Posterior vena cava (tissue), 2 donors: ENCODE data around the gene LRBA. TPM values are rescaled to one million over a fixed set of nuclear protein-coding genes. Genes with fewer than 3 reads are reported as not detected.
"Not testable (repeated sequence)": the region's sequence is repeated elsewhere in the genome, so short reads cannot be mapped to it uniquely, and the experiment has no call there.

Experiments
- DNase-seq: peaks from one replicate; pipeline ENCODE4 v3.0.0-alpha.2; 2020; ENCODE audit warnings: low spot score
- intact Hi-C, 2 donors: fragments of 100-400 bp; cut with DNase I; formaldehyde crosslinking; loops; one replicate each; pipeline versions ENCODE4 v1.14.1 to v1.14.2; 2022 to 2023
- total RNA-seq, 2 donors: library from RNA; stranded (reverse); fragmentation: NEBNext Ultra II Directional; extraction: Animal tissue kit (Norgen Biotek cat#: 25700); gene quantifications; one replicate each; pipeline ENCODE4 v1.2.1, GENCODE V29; 2021
- donor health status: DM: yes; HTN: yes; CAD: no.
- donor health status: DM: yes; HTN: yes; CAD: no.

LRBA gene
- total RNA-seq, 2 donors from 2014 or later = 21.0 to 23.0 TPM

- intact Hi-C loops = no loop called here
- no peak for DNase-seq
Measured at GRCh38 chr4:150983851-150984250, 31.2 kb downstream of the LRBA start.

GRCh38 chr4:150982557-150983233 lies 32.4 kb downstream of the LRBA start:
- no peak for DNase-seq
- intact Hi-C loops = no loop called here

- intact Hi-C loops = no loop called here
Measured at GRCh38 chr4:150978738-150979575, 36.1 kb downstream of the LRBA start.

DNA sequence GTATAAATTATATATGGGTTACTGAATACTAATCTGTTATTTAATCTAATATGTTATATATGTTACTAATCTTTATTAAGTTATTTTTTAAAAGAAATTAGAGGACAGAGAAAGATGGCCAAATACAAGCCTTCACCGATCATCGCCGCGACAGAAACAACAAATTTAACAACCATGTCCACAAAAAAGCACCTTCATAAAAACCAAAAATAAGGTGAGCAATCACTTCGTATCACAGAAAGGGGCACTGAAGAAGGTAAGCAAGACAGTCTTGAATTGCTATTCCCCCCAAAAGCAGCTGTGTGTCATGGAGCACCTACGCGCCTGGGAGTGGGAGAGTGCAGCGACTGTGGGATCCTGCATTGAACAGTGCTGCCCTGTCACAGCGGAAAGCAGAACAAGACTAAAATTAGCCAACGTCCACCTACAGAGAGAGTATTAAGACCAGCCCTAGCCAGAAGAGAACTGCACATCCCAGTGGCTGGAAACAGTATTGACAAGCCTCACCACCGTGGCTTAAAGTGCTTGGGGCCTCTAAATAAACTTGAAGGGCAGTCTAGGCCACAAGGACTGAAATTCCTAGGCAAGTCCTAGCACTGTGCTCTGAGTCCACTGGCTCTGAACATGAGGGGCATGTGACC lies 38.5 kb downstream of the LRBA start:
- no peak for DNase-seq
- intact Hi-C loops = no loop called here

More at GRCh38 chr4:150978738-150979575, 36.1 kb downstream of the LRBA start:
- DNase-seq = no peak

- intact Hi-C loops = no loop called here
- no peak for DNase-seq
Measured at GRCh38 chr4:150974750-150975149, 40.3 kb downstream of the LRBA start.

DNA sequence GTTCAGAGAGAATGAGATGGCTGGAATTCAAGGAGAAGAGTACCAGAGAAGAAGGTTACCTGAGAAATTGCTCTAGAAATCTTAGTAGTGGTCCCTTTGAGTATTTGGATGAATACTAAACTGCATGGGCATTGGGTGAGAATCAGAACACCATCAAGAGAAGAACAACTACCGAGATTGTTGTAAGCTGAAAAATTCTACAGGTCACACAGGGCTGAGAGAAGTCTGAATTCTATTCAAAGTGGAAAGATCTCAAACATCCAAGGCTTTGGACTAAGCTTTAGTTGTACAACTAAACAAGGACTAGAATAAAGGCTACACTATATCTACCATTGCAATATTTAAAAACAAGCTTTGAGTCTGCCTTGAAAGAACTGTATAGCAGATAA lies 40.8 kb downstream of the LRBA start:
- no peak for DNase-seq
- intact Hi-C loops = no loop called here

- intact Hi-C loops = no loop called here
- no peak for DNase-seq
Measured at GRCh38 chr4:150973626-150974251, 41.3 kb downstream of the LRBA start.

- intact Hi-C loops = no loop called here
- DNase-seq = no peak
Measured at GRCh38 chr4:150972592-150972991, 42.5 kb downstream of the LRBA start.

DNA sequence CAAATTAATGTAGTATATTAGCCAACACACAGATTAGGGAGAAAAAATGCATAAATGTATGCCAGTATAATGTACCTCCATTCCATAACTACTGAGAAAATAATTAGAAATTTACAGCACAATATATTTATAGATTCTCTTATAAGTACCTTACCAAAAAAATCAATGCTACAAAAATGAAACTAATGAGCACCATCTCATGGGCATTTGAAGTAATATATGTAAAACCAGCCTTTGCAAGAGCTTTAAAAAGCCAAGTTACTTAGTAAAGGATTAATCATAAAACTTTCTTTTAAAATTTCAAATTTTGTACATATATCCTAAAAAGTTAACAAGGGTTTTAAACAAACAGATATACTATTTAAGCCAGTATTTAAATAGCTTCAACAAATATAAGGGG lies 43.2 kb downstream of the LRBA start:
- intact Hi-C loops = no loop called here

GRCh38 chr4:150970685-150971151 lies 44.4 kb downstream of the LRBA start:
- intact Hi-C loops = no loop called here
- DNase-seq = no peak

More for the DNA sequence above, 43.2 kb downstream of the LRBA start:
- DNase-seq = no peak

- intact Hi-C loops = no loop called here
- DNase-seq = no peak
Measured at GRCh38 chr4:150964754-150965153, 50.3 kb downstream of the LRBA start.

DNA sequence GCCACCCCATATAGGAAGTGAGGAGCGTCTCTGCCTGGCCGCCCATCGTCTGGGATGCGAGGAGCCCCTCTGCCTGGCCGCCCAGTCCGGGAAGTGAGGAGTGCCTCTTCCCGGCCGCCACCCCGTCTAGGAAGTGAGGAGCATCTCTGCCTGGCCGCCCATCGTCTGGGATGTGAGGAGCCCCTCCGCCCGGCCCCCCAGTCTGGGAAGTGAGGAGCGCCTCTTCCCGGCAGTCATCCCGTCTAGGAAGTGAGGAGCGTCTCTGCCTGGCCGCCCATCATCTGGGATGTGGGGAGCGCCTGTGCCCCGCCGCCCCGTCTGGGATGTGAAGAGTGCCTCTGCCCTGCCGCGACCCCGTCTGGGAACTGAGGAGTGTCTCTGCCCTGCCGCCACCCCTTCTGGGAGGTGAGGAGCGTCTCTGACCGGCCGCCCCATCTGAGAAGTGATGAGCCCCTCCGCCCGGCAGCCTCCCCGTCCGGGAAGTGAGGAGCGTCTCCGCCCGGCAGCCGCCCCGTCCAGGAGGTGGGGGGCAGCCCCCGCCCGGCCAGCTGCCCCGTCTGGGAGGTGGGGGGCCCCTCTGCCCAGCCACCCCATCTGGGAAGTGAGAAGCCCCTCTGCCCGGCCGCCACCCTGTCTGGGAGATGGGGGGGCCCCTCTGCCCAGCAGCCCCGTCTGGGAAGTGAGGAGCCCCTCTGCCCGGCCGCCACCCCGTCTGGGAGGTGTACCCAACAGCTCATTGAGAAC lies 51.3 kb downstream of the LRBA start:
- DNase-seq, intact Hi-C loops: not testable (repeated sequence)

- DNase-seq = no peak
- intact Hi-C loops = no loop called here
Measured at GRCh38 chr4:150962245-150962644, 52.8 kb downstream of the LRBA start.

DNA sequence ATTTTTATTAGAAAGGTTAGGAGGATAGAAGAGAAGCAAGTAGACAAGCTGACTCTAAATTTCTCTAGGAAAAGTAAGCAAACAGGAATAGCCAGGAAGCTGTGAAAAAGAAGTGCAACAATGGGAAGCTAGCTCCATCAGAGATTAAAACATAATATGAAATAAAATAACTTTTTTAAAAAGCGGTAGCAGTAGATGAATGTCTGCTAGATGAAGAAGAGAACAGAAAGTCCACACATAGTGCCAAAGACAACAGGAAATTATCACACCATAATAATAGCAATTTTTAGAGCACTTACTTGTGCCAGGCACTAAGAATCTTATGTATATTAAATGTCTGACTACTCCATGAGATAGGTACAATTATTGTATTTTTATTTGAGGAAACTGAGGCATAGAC lies 53.5 kb downstream of the LRBA start:
- intact Hi-C loops = no loop called here
- DNase-seq = no peak

GRCh38 chr4:150960818-150961217 lies 54.3 kb downstream of the LRBA start:
- intact Hi-C loops = no loop called here
- no peak for DNase-seq

GRCh38 chr4:150960079-150960478 lies 55.0 kb downstream of the LRBA start:
- intact Hi-C loops = no loop called here
- no peak for DNase-seq

DNA sequence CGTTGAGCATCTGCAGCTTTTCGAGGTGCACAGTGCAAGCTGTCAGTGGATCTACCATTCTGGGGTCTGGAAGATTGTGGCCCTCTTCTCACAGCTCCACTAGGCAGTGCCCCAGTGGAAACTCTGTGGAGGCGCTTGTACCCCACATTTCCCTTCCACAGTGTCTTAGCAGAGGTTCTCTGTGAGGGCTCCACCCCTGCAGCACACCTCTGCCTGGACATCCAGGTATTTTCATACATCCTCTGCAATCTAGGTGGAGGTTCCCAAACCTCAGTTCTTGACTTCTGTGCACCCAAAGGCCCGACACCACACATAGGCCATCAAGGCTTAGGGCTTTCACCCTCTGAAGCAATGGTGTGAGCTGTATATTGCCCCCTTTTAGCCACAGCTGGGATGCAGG lies 57.1 kb downstream of the LRBA start:
- DNase-seq, intact Hi-C loops: not testable (repeated sequence)

GRCh38 chr4:150957095-150957494 lies 58.0 kb downstream of the LRBA start:
- intact Hi-C loops = not testable (repeated sequence)

DNA sequence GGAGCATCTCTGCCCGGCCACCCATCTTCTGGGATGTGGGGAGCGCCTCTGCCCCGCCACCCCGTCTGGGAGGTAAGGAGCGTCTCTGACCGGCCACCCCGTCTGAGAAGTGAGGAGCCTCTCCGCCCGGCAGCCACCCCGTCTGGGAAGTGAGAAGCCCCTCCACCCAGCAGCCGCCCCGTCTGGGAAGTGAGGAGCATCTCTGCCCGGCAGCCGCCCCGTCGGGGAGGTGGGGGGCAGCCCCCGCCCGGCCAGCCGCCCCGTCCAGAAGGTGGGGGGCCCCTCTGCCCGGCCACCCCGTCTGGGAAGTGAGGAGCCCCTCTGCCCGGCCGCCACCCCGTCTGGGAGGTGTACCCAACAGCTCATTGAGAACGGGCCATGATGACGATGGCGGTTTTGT lies 61.2 kb downstream of the LRBA start:
- intact Hi-C loops, DNase-seq: not testable (repeated sequence)

More at GRCh38 chr4:150957095-150957494, 58.0 kb downstream of the LRBA start:
- not testable (repeated sequence) for DNase-seq
